Smooth muscle cell (in vitro differentiated cells): ENCODE measurements around the gene TMEM187. TPM values are rescaled to one million over a fixed set of nuclear protein-coding genes. Genes with fewer than 3 reads are reported as not detected.

Source experiments
- DNase-seq: peaks from one replicate; lab custom pipeline; 2025; ENCODE audit not compliant: unreplicated experiment; lab: John Stamatoyannopoulos, UW
- H2AFZ ChIP-seq: fragments of 200-600 bp; sonication (generic); 2 replicates; pipeline ENCODE4 v1.6.0; 2016; ENCODE audit warnings: antibody characterized with exemption, low read depth, mild to moderate bottlenecking
- H3F3A ChIP-seq: fragments of 200-600 bp; sonication (generic); 2 replicates; pipeline ENCODE4 v1.6.0; 2017; ENCODE audit warnings: antibody characterized with exemption, low read depth
- H3K27ac ChIP-seq: fragments of 200-600 bp; sonication (generic); 2 replicates; pipeline ENCODE4 v1.5.1; 2016; ENCODE audit warnings: low read depth, mild to moderate bottlenecking
- H3K27me3 ChIP-seq: fragments of 200-600 bp; sonication (generic); 2 replicates; pipeline ENCODE4 v1.6.1; 2016; ENCODE audit warnings: low read depth, mild to moderate bottlenecking
- H3K36me3 ChIP-seq: fragments of 200-600 bp; sonication (generic); 2 replicates; pipeline ENCODE4 v1.5.1; 2016; ENCODE audit warnings: low read depth
- H3K4me1 ChIP-seq: fragments of 200-600 bp; sonication (generic); 2 replicates; pipeline ENCODE4 v1.5.1; 2016; ENCODE audit warnings: low read depth
- H3K4me2 ChIP-seq: fragments of 200-600 bp; sonication (generic); 2 replicates; pipeline ENCODE4 v1.6.0; 2016; ENCODE audit warnings: mild to moderate bottlenecking
- H3K4me3 ChIP-seq: fragments of 200-600 bp; sonication (generic); 2 replicates; pipeline ENCODE4 v1.5.1; 2016; ENCODE audit warnings: mild to moderate bottlenecking
- H3K79me2 ChIP-seq: fragments of 200-600 bp; sonication (generic); 2 replicates; pipeline ENCODE4 v1.6.0; 2016; ENCODE audit warnings: low read depth, mild to moderate bottlenecking
- H3K9ac ChIP-seq: fragments of 200-600 bp; sonication (generic); 2 replicates; pipeline ENCODE4 v1.6.0; 2016; ENCODE audit warnings: low read depth
- H3K9me3 ChIP-seq: fragments of 200-600 bp; sonication (generic); replicated peaks from 2 replicates; pipeline ENCODE4 v1.5.1; 2016; ENCODE audit warnings: low read depth
- H4K20me1 ChIP-seq: fragments of 200-600 bp; sonication (generic); 2 replicates; pipeline ENCODE4 v1.6.0; 2016; ENCODE audit warnings: low read depth
- CTCF ChIP-seq: fragments of 200-600 bp; sonication (generic); IDR thresholded peaks from 2 replicates; pipeline ENCODE4 v1.5.1; 2017; ENCODE audit warnings: borderline replicate concordance, mild to moderate bottlenecking, antibody characterized with exemption; ENCODE audit not compliant: insufficient read depth, poor library complexity, severe bottlenecking
- WGBS: methylation state at CpG from one replicate; pipeline ENCODE4 v1.1.7; 2016; ENCODE audit warnings: low lambda C conversion rate; 5-methylcytosine and 5-hydroxymethylcytosine counted together
- polyA plus RNA-seq: library from polyadenylated mRNA; unstranded; fragments of >200 nt; fragmentation: Nextera tagmentation; extraction: Ambion mirVana; gene quantifications from 2 replicates; pipeline ENCODE4 v1.2.1, GENCODE V29; 2016
- total RNA-seq: library from RNA; depleted of rRNA; stranded (reverse); fragments of >200 nt; gene quantifications from 2 replicates; pipeline ENCODE4 v1.2.3, GENCODE V29; 2014

Gene TMEM187
- total and polyA plus RNA-seq, 2 experiments from 2014 or later: 6.2 to 9.8 TPM

- WGBS: 85% methylated on average over 20 of the region's 20 CpGs
- Histone ChIP-seq H3K9me3 (no peaks in the 10 kb centered on the region), H3K36me3 (no peaks in the 10 kb centered on the region), H3K27me3 (no peaks in the 10 kb centered on the region), H3K9ac (no peak overlapping the region), H3F3A (no peaks in the 10 kb centered on the region), H3K27ac (no peak overlapping the region), H3K4me1 (no peaks in the 10 kb centered on the region), H3K79me2 (no peaks in the 10 kb centered on the region), H4K20me1 (no peaks in the 10 kb centered on the region), H2AFZ (no peak overlapping the region), H3K4me2 (no peak overlapping the region), H3K4me3 (no peak overlapping the region)
- no peak for DNase-seq
- TF ChIP-seq CTCF: no peak
Observed at GRCh38 chrX:153984351-153985178, 12.0 kb downstream of the TMEM187 start.

GRCh38 chrX:153988493-153988892 lies 15.9 kb downstream of the TMEM187 start:
- no peak for TF ChIP-seq CTCF
- H2AFZ ChIP-seq: no peak overlapping the region
- no peak overlapping the region for H3K4me2 ChIP-seq
- no peaks in the 10 kb centered on the region for H3K9me3 ChIP-seq
- no peaks in the 10 kb centered on the region for H3K27me3 ChIP-seq
- no peak for DNase-seq
- H3K4me3 ChIP-seq: no peak overlapping the region
- no peaks in the 10 kb centered on the region for H3K36me3 ChIP-seq
- H3K9ac ChIP-seq: no peak overlapping the region
- H3K79me2 ChIP-seq: no peaks in the 10 kb centered on the region
- no peaks in the 10 kb centered on the region for H3K4me1 ChIP-seq
- WGBS: 87% methylated on average over 12 of the region's 12 CpGs
- H3K27ac ChIP-seq: no peak overlapping the region
- H3F3A ChIP-seq: no peaks in the 10 kb centered on the region
- no peaks in the 10 kb centered on the region for H4K20me1 ChIP-seq

- DNase-seq: no peak
- no peak overlapping the region for H3K27ac ChIP-seq
- no peaks in the 10 kb centered on the region for H3K4me1 ChIP-seq
- no peak overlapping the region for H3K4me3 ChIP-seq
- no peaks in the 10 kb centered on the region for H3K36me3 ChIP-seq
- H3K27me3 ChIP-seq: no peaks in the 10 kb centered on the region
- H3K9me3 ChIP-seq: no peaks in the 10 kb centered on the region
- H3K9ac ChIP-seq: no peak overlapping the region
- H3K4me2 ChIP-seq: no peak overlapping the region
- no peaks in the 10 kb centered on the region for H4K20me1 ChIP-seq
- H2AFZ ChIP-seq: no peak overlapping the region
- H3F3A ChIP-seq: no peaks in the 10 kb centered on the region
- no peaks in the 10 kb centered on the region for H3K79me2 ChIP-seq
- WGBS: 86% methylated on average over 14 of the region's 14 CpGs
- TF ChIP-seq CTCF: no peak
Observed at GRCh38 chrX:153989973-153990655, 17.6 kb downstream of the TMEM187 start.
